Right lobe of liver (tissue), 4 donors: ENCODE results near the gene YEATS4.

Source experiments
- CTCF ChIP-seq, 4 donors: fragments of 200-600 bp in 3 of 4; fragments of 450-650 bp in 1 of 4; IDR thresholded peaks; one replicate each; pipeline versions ENCODE4 v1.5.1 to v1.8.0; 2016 to 2022; ENCODE audit warnings: antibody characterized with exemption in 4 of 4, mild to moderate bottlenecking in 2 of 4
- POLR2A ChIP-seq: fragments of 450-650 bp; IDR thresholded peaks from one replicate; pipeline ENCODE4 v1.6.1; 2017; ENCODE audit warnings: antibody characterized with exemption, mild to moderate bottlenecking
- donor health status: DM: no; HTN: no; CAD: no.
- donor health status: DM: no; HTN: no; CAD: no.
- donor health status: DM: no; HTN: yes; CAD: no.

DNA sequence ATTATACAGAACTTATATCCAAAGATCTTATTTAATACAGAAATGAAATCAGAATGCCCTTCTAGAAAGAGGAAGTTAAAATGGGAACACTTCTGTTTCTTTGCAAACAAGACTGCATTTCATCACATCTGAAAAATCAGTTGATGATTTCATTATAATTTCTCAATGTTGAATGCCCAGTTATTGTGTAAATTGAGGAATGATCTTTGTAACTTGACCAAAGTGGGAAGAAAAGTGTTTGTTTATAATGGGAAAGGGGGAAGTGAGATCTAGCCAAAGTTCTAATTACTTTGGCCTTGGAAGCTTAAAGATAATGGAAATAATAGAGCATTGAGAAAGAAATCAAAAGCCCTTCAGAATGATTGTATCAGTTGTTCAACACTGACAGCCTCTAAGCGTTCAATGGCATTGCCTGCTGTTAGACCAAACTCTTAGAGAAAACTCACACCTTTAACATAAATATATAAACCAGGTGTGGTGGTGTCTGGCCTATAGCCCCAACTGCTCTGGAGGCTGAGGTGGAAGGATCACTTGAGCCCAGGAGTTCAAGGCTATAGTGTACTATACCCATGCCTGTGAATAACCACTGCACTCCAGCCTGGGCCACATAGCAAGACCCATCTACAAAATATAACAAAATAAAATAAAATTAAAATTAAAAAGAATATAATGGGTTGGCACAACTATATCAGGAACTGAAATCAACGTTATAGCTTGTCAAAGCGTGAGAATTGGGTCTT lies 21.3 kb upstream of the YEATS4 start:
- TF ChIP-seq CTCF (IDR thresholded peaks at IDR 0.05) (no peak), POLR2A (no peak)
